HG02943 (cell line): ENCODE data around the gene PNMA3.
"Not testable (repeated sequence)": the region's sequence is repeated elsewhere in the genome, so short reads cannot be mapped to it uniquely, and the experiment has no call there.

Source experiments
- ATAC-seq: cut with Tn5 transposase; IDR thresholded peaks from one replicate; pipeline ENCODE4 v1.9.1; 2021; ENCODE audit warnings: mild to moderate bottlenecking, low read depth, moderate library complexity; ENCODE audit not compliant: unreplicated experiment

PNMA3 gene, protein sequence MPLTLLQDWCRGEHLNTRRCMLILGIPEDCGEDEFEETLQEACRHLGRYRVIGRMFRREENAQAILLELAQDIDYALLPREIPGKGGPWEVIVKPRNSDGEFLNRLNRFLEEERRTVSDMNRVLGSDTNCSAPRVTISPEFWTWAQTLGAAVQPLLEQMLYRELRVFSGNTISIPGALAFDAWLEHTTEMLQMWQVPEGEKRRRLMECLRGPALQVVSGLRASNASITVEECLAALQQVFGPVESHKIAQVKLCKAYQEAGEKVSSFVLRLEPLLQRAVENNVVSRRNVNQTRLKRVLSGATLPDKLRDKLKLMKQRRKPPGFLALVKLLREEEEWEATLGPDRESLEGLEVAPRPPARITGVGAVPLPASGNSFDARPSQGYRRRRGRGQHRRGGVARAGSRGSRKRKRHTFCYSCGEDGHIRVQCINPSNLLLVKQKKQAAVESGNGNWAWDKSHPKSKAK

DNA sequence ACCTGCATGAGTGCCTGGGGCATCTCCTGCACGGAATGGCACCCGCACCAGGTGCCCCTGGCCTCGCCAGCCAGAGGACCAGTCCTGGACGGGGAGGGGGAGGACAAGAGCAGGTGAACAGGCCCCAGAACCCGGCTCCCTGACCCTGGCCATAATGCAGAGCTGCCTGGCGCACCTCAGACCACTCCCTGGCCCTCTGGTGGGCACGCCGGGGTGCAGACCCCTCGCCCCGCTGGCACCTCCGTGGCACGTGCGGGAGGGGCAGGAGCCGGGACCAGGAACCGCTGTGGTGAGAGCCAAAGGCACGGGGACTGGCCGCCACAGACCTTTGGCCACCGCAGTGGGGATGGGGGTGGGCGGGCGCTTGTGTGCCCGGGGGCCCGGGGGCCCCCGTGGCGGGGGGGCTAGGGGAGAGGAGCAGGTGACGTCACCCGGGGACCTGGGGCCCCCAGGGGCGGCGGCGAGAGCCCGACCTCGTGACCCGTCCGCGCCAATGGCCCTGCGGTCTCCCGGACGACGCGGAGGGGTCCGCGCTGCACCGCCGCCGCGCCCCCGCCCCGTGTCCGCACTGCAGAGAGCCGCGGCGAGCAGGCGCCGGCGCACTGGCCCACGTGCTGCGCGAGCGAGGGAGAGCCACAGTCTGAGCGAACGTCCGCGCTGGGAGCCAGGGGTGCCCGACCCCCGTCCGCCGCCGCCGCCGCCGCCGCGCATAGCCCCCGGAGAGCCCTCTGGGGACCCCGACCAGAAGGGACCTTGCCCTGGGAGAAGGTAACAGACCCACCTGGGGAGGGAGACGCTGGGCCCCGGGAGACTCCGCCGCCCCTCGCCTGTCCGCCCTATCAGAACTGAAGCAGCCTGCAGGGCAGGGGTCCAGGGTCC lies at the start of gene PNMA3:
Gene PNMA3 (plus strand): TSS at position 600 of the 879 bp plus-strand sequence. CDS start 586 bp downstream, outside the sequence.
- no peak for ATAC-seq

DNA sequence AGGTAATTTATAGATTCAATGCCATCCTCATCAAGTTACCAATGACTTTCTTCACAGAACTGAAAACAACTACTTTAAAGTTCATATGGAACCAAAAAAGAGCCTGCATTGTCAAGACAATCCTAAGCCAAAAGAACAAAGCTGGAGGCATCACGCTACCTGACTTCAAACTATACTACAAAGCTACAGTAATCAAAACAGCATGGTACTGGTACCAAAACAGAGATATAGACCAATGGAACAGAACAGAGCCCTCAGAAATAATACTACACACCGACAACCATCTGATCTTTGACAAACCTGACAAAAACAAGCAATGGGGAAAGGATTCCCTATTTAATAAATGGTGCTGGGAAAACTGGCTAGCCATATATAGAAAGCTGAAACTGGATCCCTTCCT lies 39.1 kb upstream of the PNMA3 start:
- not testable (repeated sequence) for ATAC-seq

DNA sequence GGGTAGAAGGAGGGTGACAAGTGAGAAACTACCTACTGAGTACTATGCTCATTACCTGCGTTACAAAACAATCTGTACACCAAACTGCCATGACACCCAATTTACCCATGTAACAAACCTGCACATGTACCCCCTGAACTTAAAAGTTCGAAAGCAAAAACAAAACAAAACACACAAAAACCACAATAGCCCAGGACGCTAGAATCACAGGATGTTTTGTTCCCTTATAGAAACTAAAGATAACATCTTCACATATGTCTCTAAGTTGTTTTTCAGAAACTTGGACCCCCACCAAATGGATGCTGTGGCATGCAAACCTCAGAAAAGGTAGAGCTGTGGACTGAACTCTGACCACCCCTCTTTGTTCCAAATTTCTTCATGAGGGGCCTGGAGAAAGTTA lies 37.1 kb upstream of the PNMA3 start:
- no peak for ATAC-seq

DNA sequence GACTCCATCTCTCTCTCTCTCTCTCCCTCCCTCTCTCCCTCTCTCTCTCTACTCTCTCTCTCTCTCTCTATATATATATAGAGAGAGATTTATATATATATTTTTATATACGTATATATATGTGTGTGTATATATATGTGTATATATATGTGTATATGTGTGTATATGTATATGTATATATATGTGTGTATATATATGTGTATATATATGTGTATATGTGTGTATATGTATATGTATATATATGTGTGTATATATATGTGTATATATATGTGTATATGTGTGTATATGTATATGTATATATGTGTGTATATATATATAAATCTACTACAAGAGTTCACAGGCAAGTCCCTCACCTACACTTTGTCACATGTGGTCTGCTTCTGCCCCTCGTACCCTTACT lies 29.8 kb upstream of the PNMA3 start:
- not testable (repeated sequence) for ATAC-seq

DNA sequence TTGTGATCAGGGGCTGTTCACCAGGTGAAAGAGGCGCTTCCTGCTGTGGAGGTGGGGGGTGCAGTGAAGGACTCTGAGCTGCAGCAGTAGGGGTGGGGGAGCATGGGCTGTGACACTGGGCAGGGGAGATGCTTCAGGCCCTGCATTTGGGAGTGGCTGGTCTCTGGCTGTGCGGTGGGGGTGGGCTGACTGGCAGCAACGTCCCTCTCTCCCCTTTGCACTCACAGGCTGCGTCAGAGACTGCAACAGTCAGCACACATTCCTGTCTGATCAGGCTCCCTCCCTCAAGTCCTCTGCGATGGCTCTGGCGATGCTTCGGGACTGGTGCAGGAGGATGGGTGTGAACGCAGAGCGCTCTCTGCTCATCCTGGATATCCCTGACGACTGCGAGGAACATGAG lies 27.8 kb upstream of the PNMA3 start:
- not testable (repeated sequence) for ATAC-seq

DNA sequence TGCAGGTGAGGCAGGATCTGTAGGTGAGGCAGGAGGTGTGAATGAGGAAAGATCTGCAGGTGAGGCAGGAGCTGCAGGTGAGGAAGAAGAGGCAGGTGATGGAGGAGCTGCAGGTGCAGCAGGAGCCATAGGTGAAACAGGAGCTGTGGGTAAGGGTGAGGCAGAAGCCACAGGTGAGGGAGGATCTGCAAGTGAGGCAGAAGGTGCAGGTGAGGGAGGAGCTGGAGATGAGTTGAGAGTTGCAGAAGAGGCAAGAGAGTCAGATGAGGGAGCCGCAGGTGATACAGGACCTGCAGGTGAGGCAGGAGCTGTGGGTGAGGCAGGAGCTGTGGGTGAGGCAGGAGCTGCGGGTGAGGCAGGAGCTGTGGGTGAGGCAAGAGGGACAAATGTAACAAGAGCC lies 27.1 kb upstream of the PNMA3 start:
- no peak for ATAC-seq

DNA sequence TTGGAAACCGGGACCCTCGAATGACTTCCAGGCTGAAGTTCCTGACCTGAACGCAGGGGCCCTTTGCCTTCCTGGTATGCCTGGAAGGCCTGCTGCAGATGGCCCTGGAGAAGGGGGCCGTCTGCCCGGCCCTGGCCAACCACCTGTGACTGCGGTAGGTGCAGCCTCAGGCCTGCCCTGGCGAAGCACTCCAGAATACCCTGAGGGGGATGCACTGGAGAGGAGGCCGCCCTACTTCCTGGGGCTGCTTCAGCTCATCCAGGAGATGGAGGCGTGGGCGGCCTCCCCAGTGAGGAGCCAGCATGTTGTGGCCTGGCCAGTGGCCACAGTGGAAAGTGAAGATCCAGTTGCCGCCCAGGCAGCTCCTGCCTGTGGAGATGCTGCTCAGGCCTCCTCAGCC lies 26.4 kb upstream of the PNMA3 start:
- ATAC-seq = no peak

DNA sequence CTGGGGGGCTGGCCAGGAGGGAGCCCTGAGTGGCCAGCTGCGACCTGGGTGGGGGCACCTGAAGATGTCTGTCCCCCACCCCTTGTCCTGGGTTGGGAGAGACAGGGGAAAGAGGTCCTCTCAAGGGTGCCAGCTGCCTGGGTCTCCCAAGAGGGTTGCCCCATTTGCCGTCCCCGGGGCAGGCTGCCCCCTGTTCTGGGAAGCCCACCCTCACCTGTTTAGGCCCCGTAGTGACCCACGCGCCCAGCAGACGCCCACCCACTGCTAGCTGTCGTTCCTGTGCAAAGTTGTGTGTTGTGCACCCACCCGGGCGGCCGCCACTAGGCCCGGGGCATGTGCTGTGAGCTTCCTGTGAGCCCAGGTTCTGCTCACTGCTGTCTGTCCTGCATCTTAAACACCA lies 25.5 kb upstream of the PNMA3 start:
- no peak for ATAC-seq

DNA sequence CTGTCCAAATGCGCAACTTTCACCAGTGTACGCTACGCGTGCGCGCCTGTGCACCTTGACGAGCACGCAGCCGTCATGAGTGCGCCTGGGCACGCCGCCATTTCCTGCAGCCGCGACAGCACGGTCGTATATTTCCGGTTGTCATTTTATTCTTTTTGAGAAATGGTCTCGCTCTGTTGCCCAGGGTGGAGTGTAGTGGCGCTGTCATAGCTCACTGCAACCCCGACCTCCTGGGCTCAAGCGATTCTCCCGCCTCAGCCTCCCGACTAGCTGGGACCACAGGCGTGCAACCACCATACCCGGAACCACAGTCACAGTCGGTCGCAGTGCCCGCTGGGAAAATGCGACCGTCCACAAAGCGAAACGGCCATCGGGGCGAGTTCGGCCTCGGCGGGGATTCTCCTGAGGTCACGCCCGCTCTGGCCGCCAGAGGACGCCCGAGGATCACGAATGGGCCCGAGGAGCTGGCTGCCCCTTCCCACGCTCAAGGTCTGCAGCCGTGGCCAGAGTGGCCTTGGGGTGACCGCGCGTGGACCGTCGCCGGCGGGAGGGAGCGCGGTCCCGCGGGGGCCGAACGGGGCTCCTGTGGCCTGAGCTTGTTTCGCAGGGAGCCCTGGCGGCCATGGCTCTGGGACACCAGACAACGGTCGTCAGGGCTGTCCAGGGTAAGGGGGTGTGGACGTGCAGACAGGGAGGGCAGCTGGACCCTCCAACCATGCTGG lies 23.7 kb upstream of the PNMA3 start:
- no peak for ATAC-seq

DNA sequence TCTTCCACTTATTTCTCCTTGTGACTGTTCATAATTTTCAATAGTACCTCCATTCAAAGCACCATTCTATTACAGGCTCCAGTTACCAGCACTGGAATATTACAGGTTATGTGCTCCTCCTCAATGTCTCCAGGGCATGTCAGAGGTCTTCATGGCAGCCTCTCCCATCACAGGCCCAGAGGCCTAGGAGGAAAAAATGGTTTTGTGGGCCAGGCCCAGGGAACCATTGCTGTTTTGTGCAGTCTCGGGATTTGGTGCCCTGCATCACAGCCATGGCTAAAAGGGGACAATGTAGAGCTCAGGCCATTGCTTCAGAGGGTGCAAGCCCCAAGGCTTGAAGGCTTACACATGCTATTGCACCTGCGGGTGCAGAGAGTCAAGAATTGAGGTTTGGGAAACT lies 7.2 kb upstream of the PNMA3 start:
- ATAC-seq = no peak

DNA sequence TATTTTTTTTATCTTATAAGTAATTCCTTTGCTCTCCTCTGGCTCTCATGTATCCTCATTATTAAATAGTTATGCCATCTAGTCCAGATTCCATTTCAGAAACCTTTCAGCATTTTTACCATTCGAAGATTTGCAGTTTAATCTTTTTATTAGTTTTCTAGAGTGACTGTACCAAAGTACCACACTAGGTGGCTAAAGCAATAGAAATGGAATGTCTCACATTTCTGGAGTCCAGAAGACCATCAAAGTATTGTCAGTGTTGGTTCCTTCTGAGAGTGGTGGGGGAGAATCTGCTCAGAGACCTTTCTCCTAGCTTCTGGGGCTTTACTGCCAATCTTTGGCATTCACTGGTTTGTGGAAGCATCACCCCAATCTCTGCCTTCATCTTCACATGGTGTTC lies 3.7 kb upstream of the PNMA3 start:
- ATAC-seq = no peak

DNA sequence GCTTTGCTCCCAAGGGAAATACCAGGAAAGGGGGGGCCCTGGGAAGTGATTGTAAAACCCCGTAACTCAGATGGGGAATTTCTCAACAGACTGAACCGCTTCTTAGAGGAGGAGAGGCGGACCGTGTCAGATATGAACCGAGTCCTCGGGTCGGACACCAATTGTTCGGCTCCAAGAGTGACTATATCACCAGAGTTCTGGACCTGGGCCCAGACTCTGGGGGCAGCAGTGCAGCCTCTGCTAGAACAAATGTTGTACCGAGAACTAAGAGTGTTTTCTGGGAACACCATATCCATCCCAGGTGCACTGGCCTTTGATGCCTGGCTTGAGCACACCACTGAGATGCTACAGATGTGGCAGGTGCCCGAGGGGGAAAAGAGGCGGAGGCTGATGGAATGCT lies 1.0 kb downstream of the PNMA3 start:
- no peak for ATAC-seq

DNA sequence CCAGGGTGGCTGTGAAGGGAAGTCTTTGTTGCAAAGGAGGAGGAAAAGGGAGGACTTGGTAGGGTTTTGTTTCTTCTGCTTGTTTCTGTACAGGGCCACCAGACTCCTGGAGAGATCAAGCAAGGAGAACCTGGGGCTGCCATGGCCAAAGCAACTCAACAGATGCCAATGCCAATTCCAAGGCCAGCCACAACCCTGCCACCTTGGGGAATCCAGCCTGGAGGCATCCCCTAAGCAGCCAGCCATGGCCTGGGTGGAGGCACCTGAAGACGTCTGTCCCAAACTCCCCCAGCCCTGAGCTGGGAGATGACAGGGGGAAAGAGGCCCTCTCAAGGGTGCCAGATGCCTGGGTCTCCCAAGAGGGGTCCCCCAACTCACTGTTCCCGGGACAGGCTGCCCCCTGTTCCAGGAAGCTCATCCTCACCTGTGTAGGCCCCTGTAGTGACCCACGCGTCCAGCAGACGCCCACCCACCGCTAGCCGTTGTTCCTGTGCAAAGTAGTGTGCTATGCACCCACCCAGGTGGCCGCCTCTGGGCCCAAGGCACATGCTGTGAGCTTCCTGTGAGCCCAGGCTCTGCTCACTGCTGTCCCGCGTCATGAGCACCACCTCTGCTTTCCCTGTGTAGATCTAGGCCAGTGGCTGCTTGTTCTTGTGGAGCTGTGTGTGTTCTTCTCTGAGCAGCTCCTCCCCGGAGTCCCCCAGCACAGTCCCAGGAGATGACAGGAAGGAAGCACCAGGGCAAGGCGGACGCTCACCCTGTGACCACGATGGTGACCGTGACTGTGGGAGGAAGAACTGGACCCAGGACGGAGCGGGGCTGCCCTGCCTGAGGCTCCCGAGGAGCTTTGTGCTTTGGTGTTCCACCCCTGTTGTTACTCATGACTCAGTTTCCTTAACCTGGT lies 3.2 kb downstream of the PNMA3 start:
- no peak for ATAC-seq

DNA sequence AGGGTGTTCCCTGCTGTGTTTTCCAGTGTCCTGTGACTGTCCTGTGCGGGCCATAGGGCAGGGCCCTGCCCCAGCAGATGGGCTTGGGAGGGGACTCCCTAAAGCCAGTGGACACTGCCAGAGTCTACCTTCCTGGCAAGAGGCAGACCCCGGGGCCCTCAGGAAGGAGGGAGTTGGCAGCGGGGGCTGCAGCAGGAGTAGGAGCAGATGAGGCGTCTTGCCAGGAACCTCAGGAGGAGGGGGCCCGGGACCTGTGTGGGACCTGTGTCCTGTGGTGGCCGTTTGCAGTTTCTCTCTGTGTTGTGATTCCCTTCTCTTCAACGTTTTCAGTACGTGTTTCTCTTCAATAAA lies 3.8 kb downstream of the PNMA3 start:
- no peak for ATAC-seq

DNA sequence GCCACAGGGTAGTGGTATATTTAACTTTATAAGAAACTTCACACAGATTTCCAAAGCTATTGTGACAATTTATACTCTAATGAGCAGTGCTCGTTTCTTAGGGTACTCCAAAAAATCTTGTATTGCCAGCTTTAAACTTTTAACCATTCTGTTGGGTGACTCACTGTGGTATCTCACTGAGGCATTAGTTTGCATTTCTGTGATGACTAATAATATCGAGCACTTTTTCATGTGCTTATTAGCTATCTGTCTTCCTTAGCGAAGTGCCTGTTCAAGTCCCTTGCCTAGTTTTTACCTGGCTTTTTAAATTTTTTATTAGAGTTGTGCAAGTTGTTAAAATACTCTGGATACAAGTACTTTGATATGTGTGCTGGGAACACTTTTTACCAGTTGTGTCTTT lies 5.5 kb downstream of the PNMA3 start:
- ATAC-seq = no peak

DNA sequence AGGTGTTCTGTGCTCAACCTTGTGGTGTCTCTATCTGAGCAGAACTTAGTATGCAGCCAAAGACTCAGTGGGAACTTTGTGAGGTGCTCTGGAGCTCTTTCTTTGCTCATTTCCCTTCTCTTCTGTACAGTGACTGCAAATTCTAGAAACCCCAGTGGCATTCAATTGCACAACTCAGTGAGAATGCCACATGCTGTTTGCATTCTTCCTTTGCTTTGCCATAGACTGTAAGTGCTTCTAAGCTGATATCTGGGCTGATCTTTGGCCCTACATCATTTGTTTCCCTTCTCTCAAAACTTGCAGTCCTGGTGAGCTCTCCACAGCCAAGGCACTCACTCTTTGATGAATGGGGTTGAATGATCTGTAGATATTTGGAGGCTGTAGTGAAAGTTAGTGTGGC lies 7.0 kb downstream of the PNMA3 start:
- ATAC-seq = no peak

DNA sequence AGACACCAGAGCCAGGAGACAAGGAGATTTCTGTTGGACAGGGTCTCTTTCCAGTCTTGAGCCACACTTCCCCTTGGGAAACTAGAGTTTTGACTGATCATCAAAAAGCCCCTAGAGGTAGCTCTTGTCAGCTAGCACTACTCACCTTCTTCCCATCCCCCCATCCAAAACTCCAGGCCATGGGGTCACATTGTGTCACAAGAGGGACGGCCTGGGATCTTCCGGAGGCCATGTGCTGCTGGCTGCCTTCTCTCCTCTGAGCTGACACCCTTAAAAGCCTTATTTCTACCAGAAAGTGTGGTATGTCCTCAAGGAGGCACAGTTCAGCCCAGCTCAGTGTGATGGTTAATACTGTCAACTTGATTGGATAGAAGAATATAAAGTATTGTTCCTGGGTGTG lies 7.8 kb downstream of the PNMA3 start:
- no peak for ATAC-seq

DNA sequence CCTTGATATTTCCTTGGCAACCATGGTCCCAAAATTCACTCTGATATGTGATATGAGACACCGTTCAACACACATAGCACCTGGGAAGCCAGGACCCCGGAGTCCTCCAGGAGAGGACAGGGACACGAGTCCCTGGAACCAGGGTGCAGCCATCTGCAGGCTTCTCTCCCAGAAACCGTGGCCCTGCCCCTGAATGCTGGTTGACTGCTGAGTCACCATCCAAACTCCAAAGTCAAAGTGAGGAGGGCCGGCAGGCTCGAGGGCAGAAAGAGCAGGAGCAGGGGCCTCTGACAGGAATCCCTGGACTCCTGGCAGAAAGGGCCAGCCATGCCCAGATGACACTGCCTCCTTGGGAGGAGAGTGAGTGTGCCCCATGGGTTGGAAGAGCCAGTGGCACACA lies 9.1 kb downstream of the PNMA3 start:
- no peak for ATAC-seq

DNA sequence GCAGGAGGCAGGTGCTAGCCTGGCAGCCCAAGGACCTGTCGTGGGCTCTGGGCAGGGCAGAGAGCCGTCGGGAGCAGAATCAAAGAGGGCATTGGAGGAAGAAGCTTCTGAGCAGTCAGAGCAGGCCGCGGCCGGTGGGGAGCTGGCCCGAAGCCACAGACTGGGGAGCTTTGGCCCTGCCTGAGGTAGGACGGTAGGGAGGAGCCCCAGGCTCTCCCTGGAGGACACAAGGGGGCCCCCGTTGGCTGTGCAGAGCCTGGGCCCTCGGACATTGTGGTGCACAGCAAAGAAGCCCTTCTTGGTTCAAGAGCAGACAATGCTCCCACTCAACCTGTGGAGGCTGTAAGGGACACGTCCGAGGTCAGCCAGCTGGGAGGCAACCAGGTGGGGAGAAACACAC lies 10.1 kb downstream of the PNMA3 start:
- not testable (repeated sequence) for ATAC-seq
